PFSK-1 (cell line): Measurements from ENCODE around the gene TWNK.

Experiments used
- POLR2AphosphoS5 ChIP-seq: IDR thresholded peaks from 2 replicates; pipeline ENCODE4 v1.6.1; 2012; ENCODE audit warnings: low read depth, mild to moderate bottlenecking, control low read depth, low read length, moderate library complexity
- SIN3A ChIP-seq: IDR thresholded peaks from 2 replicates; pipeline ENCODE4 v1.6.1; 2012; ENCODE audit warnings: mild to moderate bottlenecking, low read length, moderate library complexity, borderline replicate concordance; ENCODE audit not compliant: insufficient read depth
- TAF1 ChIP-seq: IDR thresholded peaks from 2 replicates; pipeline ENCODE4 v1.6.1; 2012; ENCODE audit warnings: low read length, control low read depth, borderline replicate concordance; ENCODE audit not compliant: insufficient read depth

DNA sequence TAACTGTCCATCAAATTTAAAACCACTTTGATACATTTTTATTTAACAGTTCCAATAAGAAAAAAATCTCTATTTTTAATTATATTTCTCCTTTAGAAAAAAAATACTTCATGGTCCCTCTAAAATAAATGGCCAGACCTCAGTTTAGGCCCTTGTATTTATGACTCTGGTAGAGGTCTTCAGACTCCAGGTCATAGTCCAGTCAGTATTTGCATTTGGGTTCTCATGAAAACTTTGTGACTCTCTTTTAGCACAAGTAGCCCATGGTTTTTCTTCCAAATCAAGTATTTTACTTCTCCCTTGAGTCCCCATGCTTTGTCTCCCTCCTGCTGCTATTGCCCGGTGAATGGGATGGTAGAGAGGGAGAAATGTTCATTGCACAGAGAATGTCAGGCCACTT, 23.5 kb upstream of the TWNK start:
- TF ChIP-seq POLR2AphosphoS5 (no peak), TAF1 (no peak), SIN3A (no peak)
